SU-DHL-6 (cell line): ENCODE measurements around the gene LCP1.

Experiments used
- CTCF ChIP-seq: fragments of 200-600 bp; sonication (generic); IDR thresholded peaks from one replicate; pipeline ENCODE4 v1.5.1; 2017; ENCODE audit warnings: antibody characterized with exemption, mild to moderate bottlenecking, low read length, moderate library complexity; ENCODE audit not compliant: insufficient read depth, poor library complexity, severe bottlenecking
- EZH2phosphoT487 ChIP-seq: fragments of 200-600 bp; sonication (generic), shearing (Covaris generic); conservative IDR thresholded peaks from 2 replicates; pipeline ENCODE4 v1.6.1; 2018; ENCODE audit warnings: mild to moderate bottlenecking, antibody characterized with exemption, low read length, moderate library complexity, mixed read lengths

- TF ChIP-seq CTCF = no peak
- TF ChIP-seq EZH2phosphoT487 = no peak
Observed at GRCh38 chr13:46124531-46124966, 57.4 kb downstream of the LCP1 start.
